Stimulated activated CD8-positive, alpha-beta memory T cell treated with anti-CD3 and anti-CD28 coated beads, Interleukin-4, amount 100 ng/mL, for 1 hour (primary cell): ENCODE results near the gene BEND6.
"Not testable (repeated sequence)": the region's sequence is repeated elsewhere in the genome, so short reads cannot be mapped to it uniquely, and the experiment has no call there.

Source experiments
- DNase-seq, 2 donors: peaks; one replicate each; pipeline ENCODE4 v3.0.0-alpha.2; 2020; ENCODE audit warnings: low read depth in 2 of 2, low spot score in 1 of 2

The BEND6 gene

DNA sequence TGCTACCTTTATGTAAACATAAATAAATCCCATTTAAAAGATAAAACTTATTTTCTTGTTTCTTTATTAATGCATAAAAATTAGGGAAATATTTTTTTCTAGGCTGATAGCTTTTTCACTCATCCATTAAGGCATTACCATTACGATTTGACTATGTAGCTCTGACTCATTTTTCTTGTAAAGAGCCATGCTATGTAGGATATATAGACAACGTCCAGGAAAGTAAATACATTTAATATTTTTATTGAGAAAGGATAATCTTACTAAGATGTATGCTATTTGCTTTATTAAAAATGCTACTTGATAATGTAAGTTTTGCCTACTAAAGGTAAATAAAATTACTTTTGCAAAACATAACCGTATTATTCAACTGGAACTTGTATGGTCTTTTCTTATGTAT, 72.4 kb downstream of the BEND6 start:
- no peak for DNase-seq

GRCh38 chr6:57029213-57029612, 74.3 kb downstream of the BEND6 start:
- DNase-seq = no peak

DNA sequence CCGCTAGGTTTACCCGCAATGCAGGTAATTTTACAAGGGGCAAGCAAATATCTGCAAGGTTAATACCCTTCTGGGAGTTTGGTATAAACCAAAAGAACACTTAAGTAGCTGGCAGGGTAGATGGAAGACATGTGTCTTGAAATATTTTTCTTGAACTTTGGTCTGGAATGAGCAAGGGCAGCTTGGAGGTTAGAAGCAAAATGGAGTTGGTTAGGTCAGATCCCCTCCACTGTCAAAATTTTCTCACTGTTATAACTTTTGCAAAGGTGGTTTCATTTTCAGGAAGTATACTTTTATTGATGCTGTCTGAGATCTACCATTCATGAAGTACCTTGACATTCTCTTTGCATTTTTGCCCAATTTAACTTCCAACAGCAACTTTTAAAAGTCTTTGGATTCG, 78.3 kb downstream of the BEND6 start:
- DNase-seq = no peak

DNA sequence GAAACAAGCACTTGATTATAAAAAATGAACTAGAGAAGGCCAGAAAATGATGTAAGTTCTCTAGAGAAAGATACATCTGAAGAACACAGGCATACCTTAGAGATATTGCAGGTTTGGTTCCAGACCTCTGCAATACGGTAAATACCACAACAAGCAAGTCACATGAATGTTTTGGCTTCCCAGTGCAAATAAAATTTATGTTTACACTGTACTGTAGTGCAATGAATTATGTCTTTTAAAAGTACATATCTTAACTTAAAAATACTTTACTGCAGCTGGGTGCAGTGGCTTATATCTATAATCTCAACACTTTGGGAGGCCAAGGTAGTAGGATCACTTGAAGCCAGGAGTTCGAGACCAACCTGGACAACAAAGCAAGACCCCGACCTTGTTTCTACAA, 80.6 kb downstream of the BEND6 start:
- no peak for DNase-seq

- DNase-seq = no peak
Measured at GRCh38 chr6:57038906-57039305, 84.0 kb downstream of the BEND6 start.

GRCh38 chr6:57040011-57040410, 85.1 kb downstream of the BEND6 start:
- DNase-seq = no peak

DNA sequence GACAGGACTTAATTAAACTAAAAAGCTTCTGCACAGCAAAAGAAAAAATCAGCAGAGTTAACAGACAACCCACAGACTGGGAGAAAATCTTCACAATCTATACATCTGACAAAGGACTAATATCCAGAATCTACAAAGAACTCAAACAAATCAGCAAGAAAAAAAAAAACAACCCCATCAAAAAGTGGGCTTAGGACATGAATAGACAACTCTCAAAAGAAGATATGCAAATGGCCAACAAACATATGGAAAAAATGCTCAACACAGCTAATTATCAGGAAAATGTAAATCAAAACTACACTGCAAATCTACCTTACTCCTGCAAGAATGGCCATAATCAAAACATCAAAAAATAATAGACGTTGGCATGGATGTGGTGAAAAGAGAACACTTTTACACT, 89.2 kb downstream of the BEND6 start:
- DNase-seq = not testable (repeated sequence)

DNA sequence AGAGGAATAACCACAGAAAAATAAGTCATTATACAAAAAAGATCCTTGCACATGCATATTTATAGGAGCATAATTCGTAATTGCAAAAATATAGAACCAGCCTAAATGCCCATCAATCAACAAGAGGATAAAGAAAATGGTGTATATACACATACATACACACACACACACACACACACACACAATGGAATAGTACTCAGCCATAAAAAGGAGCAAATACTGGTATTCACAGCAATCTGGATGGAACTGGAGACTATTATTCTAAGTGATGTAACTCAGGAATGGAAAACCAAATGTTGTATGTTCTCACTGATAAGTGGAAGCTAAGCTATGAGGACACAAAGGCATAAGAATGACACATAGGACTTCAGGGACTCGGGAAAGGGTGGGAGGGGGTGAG, 89.7 kb downstream of the BEND6 start:
- no peak for DNase-seq

- peak; percentile 33 to 57 for DNase-seq
Measured at GRCh38 chr6:57046332-57047256, 91.7 kb downstream of the BEND6 start, which contains the start of gene KIAA1586. KIAA1586 (plus strand) TSS chr6:57046693; CDS start chr6:57046756, 63 bp downstream.

DNA sequence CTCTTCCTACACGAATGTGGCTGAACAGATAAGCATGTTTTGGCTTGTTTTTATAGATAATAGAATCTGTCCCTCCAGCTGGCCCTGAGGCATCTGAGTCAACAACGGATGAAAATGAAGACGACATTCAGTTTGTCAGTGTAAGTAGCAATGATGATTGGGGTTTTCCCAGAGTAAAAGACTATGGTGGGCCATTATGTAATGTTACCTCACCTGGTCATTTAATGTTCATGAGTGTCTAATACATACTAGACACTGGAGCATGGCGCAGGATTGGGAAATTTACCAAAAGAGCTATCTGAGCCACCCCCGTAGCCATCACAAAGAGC, 92.3 kb downstream of the BEND6 start:
- DNase-seq = not testable (repeated sequence)

DNA sequence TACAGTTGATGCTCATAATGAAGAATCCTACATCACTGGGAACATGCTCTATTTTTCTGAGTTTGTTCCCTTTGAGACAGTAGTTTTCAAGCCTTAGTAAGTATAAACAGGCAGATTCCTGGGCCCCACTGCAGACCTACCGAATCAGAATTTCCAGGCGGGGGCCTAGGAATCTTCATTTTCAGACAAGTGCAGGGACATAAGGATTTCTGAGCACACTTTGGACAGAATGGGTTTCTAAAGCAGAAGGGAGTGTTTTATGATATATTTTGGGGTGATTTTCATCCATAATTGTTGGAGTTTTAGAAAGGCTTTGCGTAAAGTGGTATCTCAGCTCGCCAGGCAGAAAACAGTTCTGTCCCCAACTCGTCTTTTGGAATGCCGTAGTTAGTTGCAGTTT, 93.0 kb downstream of the BEND6 start:
- not testable (repeated sequence) for DNase-seq

DNA sequence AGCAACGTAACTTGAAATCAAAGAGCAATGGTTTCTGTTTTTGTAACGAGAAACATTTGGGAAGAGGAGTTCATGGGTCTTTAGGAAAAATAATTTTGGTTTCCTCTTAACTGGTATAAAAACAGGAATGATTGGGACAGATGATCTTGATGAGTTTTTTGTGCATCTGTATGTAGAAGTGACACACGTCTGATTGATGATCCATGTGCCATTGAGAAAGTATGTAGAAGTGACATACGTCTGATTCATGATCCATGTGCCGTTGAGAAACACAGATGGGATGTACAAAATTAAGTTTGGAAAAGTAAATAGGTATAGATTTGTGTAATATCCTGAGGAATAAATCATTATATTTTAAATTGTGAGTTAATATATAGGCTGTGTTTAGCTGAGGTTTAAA, 93.7 kb downstream of the BEND6 start:
- no peak for DNase-seq

GRCh38 chr6:57063847-57064246, 108.9 kb downstream of the BEND6 start:
- no peak for DNase-seq

GRCh38 chr6:57064809-57065208, 109.9 kb downstream of the BEND6 start:
- no peak for DNase-seq

- no peak for DNase-seq
Measured at GRCh38 chr6:57068061-57068460, 113.2 kb downstream of the BEND6 start.

GRCh38 chr6:57069228-57069627, 114.3 kb downstream of the BEND6 start:
- DNase-seq = no peak

- no peak for DNase-seq
Measured at GRCh38 chr6:57069920-57070331, 115.0 kb downstream of the BEND6 start.

- DNase-seq = no peak
Measured at GRCh38 chr6:57072108-57072507, 117.2 kb downstream of the BEND6 start.

GRCh38 chr6:57074383-57074782, 119.5 kb downstream of the BEND6 start:
- no peak for DNase-seq

DNA sequence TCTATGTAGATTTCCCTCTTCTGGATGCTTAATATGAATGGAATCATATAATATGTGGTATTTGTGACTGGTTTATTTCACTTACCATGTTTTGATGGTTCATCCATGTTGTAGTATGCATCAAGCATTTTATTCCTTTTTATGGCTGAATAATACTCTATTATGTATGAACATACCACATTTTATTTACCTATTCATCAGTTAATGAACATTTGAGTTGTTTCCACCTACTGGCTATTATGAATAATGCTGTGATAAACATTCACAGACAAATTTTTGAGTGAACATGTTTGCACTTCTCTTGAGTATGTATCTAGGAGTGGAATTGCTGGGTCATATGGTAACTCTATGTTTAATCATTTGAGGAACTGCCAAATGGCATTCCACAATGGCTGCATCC, 120.2 kb downstream of the BEND6 start:
- DNase-seq = no peak
